ENCODE measurements around the gene CTXN1. TPM values are rescaled to one million over a fixed set of nuclear protein-coding genes. Genes with fewer than 3 reads are reported as not detected.
"Not testable (repeated sequence)": the region's sequence is repeated elsewhere in the genome, so short reads cannot be mapped to it uniquely, and the experiment has no call there.

Gene CTXN1
- total RNA-seq, 4 donors from 2014 or later: 1.4 to 3.0 (median 2.0) TPM

- H3K27ac ChIP-seq: no peak overlapping the region
- intact Hi-C loops (cut with DNase I): no loop called here
- no peaks in the 10 kb centered on the region for H3K9me3 ChIP-seq
- DNase-seq: no peak
- no peaks in the 10 kb centered on the region for H3K27me3 ChIP-seq
- TF ChIP-seq, protein P1, sequence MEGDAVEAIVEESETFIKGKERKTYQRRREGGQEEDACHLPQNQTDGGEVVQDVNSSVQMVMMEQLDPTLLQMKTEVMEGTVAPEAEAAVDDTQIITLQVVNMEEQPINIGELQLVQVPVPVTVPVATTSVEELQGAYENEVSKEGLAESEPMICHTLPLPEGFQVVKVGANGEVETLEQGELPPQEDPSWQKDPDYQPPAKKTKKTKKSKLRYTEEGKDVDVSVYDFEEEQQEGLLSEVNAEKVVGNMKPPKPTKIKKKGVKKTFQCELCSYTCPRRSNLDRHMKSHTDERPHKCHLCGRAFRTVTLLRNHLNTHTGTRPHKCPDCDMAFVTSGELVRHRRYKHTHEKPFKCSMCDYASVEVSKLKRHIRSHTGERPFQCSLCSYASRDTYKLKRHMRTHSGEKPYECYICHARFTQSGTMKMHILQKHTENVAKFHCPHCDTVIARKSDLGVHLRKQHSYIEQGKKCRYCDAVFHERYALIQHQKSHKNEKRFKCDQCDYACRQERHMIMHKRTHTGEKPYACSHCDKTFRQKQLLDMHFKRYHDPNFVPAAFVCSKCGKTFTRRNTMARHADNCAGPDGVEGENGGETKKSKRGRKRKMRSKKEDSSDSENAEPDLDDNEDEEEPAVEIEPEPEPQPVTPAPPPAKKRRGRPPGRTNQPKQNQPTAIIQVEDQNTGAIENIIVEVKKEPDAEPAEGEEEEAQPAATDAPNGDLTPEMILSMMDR (IDR thresholded peaks at IDR 0.05): no peak
- peaks cover 45 to 53% of the 10 kb centered on the region in 2 donors for H3K36me3 ChIP-seq
- no peaks in the 10 kb centered on the region for H3K4me1 ChIP-seq
- WGBS, 2 donors: 88% methylated on average over 12 of the region's 12 CpGs
- H3K4me3 ChIP-seq (replicated peaks in 1 of 3): no peak overlapping the region
Measured at GRCh38 chr19:7965259-7965841, 39.4 kb upstream of the CTXN1 start.

GRCh38 chr19:7963566-7963965 lies 37.6 kb upstream of the CTXN1 start:
- intact Hi-C loops (cut with DNase I): no loop called here
- Histone ChIP-seq H3K36me3 (peaks cover 38 to 53% of the 10 kb centered on the region in 2 donors), H3K27ac (no peak overlapping the region), H3K4me1 (no peaks in the 10 kb centered on the region), H3K9me3 (no peaks in the 10 kb centered on the region), H3K4me3 (replicated peaks in 1 of 3) (no peak overlapping the region), H3K27me3 (no peaks in the 10 kb centered on the region)
- WGBS, 2 donors: 96 to 98% methylated on average over 12 to 25 of the region's 25 CpGs
- TF ChIP-seq, protein P1 (IDR thresholded peaks at IDR 0.05): no peak
- TF ChIP-seq POLR2A (IDR thresholded peaks at IDR 0.05): no peak
- no peak for DNase-seq

DNA sequence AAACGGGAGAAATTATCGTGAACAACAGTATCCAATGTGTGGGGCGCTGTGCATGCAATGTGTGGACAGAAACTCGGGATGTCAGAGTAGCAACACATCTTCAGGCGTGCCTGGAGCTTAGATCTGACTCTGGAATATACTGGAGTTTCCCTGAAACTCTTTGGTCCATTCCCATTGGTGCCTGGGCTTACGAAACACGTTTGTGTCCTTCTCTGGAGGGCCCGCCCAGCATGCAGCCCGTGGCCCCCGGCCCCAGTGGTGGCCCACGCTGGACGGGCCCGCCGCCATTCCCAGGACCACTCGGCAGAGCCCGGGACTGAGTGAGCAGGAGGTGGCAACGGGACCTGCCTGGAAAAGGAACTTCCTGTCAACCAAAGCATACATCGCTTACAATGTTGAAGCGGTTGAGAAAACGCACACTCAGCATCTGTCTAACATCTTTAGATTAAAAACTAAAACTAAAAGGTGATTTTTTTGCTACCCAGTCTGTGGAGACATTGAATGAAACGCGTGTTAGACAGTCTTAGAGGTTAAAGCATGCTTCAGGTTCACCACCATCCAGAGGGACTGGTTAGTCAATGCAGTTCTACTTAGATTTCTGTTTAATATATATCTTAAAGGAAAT lies 36.8 kb upstream of the CTXN1 start:
- Histone ChIP-seq H3K27ac (no peak overlapping the region), H3K27me3 (no peaks in the 10 kb centered on the region), H3K9me3 (no peaks in the 10 kb centered on the region), H3K4me3 (replicated peaks in 1 of 3) (no peak overlapping the region), H3K4me1 (no peaks in the 10 kb centered on the region), H3K36me3 (peaks cover 38 to 53% of the 10 kb centered on the region in 2 donors)
- 88 to 90% methylated on average over 21 to 22 of the region's 22 CpGs for WGBS, 2 donors
- intact Hi-C loops (cut with DNase I): no loop called here
- DNase-seq: no peak
- no peak for TF ChIP-seq POLR2A (IDR thresholded peaks at IDR 0.05)
- TF ChIP-seq, protein P1 (IDR thresholded peaks at IDR 0.05): no peak

GRCh38 chr19:7961920-7962626 lies 36.1 kb upstream of the CTXN1 start:
- TF ChIP-seq, protein P1 (IDR thresholded peaks at IDR 0.05): no peak
- no peak for TF ChIP-seq POLR2A (IDR thresholded peaks at IDR 0.05)
- no peak overlapping the region for H3K27ac ChIP-seq
- no peak for DNase-seq
- no peaks in the 10 kb centered on the region for H3K4me1 ChIP-seq
- peaks cover 32 to 46% of the 10 kb centered on the region in 2 donors for H3K36me3 ChIP-seq
- no peaks in the 10 kb centered on the region for H3K27me3 ChIP-seq
- intact Hi-C loops (cut with DNase I): no loop called here
- H3K9me3 ChIP-seq: no peaks in the 10 kb centered on the region
- no peak overlapping the region for H3K4me3 ChIP-seq (replicated peaks in 1 of 3)
- 90 to 93% methylated on average over 13 of the region's 13 CpGs for WGBS, 2 donors

DNA sequence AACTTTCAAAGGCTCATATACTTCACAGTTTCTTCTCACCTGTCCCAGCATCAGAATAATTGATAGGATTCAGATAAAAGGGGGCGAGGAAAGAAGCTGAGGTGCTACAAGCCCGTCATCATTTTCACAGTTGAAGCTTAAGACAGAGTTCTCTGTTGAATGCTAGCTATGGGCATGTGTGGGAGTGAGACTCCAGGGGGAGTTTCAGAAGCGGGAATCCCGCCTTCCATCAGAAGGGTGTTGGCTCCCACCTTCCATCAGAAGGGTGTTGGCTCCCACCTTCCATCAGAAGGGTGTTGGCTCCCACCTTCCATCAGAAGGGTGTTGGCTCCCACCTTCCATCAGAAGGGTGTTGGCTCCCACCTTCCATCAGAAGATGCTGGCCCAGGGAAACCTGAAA lies 35.1 kb upstream of the CTXN1 start:
- H3K4me3 ChIP-seq (replicated peaks in 1 of 3); H3K4me1 ChIP-seq; H3K9me3 ChIP-seq; H3K27me3 ChIP-seq; intact Hi-C loops (cut with DNase I); H3K27ac ChIP-seq; DNase-seq: not testable (repeated sequence)
- WGBS, 2 donors: 85 to 93% methylated on average over 4 of the region's 4 CpGs
- H3K36me3 ChIP-seq: peaks cover 26 to 39% of the 10 kb centered on the region in 2 donors

Measured in thyroid gland (tissue), 4 donors.